Eye (tissue), 1 donor: ENCODE measurements around the gene SRP9.
"Not testable (repeated sequence)": the region's sequence is repeated elsewhere in the genome, so short reads cannot be mapped to it uniquely, and the experiment has no call there.

Source experiments
- DNase-seq: peaks from one replicate; pipeline ENCODE4 v3.0.0-alpha.2; 2015

Gene SRP9

GRCh38 chr1:225778337-225778669 lies 677 bp downstream of the SRP9 start:
- no peak for DNase-seq

DNA sequence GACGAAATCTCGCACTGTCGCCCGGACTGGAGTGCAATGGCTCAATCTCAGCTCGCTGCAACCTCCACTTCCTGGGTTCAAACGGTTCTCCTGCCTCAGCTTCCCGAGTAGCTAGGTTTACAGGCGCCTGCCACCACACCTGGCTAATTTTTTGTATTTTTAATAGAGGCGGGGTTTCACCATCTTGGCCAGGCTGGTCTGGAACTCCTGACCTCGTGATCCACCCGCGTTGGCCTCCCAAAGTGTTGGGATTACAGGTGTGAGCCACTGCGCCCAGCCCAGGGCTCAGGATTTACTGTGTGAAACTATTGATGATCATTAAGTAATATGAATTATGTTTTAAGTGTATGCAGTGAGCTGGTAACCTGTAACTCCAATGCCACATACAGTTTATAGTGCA lies 1.5 kb downstream of the SRP9 start:
- DNase-seq = not testable (repeated sequence)

DNA sequence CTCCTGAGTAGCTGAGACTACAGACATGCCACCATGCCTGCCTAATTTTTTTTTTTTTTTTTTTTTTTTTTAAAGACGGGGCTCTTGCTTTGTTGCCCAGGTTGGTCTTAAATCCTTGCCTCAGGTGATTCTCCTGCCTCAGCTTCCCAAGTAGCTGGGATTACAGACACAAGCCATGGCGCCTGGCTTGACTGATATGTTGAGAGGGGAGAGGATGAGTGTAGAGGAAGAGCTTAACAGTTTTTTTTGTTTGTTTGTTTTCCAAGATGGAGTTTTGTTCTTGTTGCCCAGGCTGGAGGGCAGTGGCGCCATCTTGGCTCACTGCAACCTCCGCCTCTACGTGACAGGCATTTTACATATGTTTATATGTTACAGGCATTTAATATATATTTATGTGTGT lies 2.5 kb downstream of the SRP9 start:
- DNase-seq = no peak

- no peak for DNase-seq
Observed at GRCh38 chr1:225780630-225781029, 3.0 kb downstream of the SRP9 start.

- DNase-seq = not testable (repeated sequence)
Observed at GRCh38 chr1:225789142-225789541, 11.5 kb downstream of the SRP9 start.

DNA sequence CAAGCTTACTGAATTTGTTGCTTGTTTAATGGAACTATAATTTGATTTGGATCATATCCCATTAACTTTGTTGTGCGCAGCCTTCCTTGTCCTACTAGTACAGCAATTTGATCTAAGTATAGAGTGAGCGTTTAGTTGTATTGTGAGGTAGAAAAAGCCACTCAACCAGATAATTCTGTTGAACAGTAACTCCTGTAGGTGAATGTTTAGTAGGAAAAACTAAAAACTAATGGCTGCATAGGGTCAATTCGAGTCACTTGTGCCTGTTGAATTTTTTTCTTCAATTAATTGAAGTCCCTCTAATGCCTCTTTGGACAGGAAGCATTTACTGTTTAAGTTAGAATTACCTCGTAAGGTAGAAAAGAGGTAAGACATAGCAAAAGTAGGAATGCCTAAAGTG lies 17.3 kb downstream of the SRP9 start:
- DNase-seq = no peak

DNA sequence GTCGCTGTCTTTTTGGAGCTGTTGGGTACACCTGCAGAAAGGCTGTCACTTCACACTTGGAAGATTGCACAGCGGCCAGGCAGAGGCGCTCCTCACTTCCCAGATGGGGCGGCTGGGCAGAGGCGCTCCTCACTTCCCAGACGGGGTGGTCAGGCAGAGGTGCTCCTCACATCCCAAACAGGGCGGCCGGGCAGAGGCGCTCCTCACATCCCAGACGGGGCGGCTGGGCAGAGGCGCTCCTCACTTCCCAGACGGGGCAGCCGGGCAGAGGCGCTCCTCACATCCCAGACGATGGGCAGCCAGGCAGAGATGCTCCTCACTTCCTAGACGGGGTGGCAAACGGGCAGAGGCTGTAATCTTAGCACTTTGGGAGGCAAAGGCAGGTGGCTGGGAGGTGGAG lies 18.5 kb downstream of the SRP9 start:
- DNase-seq = not testable (repeated sequence)

GRCh38 chr1:225801146-225801545 lies 23.5 kb downstream of the SRP9 start:
- not testable (repeated sequence) for DNase-seq

DNA sequence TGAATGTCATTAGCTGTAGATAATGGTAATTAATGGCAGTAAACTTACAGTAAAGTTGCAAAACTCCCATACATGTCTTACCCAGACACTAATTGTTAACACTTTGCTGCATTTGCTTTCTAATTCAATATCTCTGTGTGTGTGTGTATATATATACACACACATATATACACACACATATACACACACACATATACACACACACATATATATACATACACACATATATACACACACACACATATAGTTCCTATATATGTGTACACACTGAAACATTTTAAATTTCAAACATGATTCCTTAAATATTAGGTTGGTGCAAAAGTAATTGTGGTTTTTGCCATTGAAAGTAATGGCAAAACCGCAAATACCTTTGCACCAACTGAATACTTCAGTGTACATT lies 28.6 kb downstream of the SRP9 start:
- DNase-seq = no peak

- not testable (repeated sequence) for DNase-seq
Observed at GRCh38 chr1:225806736-225807135, 29.1 kb downstream of the SRP9 start.

DNA sequence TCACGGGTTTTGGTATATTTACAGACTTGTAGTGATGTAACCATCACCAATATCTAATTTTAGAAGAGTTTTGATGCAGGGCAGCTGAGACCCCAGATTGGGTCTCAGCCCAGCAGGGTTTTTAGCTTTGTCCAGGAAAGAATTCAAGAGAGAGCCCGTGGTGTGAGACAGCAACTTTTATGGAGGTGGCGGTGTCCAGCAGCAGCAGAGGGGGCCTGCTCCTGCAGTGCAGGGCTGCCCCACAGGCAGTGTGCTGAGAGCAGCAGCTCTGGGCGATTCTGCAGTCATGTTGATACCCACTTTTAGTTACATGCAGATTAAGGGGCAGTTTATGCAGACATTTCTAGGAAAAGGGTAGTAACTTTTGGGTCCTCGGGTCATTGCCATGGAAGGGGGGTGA lies 30.5 kb downstream of the SRP9 start:
- DNase-seq = no peak

DNA sequence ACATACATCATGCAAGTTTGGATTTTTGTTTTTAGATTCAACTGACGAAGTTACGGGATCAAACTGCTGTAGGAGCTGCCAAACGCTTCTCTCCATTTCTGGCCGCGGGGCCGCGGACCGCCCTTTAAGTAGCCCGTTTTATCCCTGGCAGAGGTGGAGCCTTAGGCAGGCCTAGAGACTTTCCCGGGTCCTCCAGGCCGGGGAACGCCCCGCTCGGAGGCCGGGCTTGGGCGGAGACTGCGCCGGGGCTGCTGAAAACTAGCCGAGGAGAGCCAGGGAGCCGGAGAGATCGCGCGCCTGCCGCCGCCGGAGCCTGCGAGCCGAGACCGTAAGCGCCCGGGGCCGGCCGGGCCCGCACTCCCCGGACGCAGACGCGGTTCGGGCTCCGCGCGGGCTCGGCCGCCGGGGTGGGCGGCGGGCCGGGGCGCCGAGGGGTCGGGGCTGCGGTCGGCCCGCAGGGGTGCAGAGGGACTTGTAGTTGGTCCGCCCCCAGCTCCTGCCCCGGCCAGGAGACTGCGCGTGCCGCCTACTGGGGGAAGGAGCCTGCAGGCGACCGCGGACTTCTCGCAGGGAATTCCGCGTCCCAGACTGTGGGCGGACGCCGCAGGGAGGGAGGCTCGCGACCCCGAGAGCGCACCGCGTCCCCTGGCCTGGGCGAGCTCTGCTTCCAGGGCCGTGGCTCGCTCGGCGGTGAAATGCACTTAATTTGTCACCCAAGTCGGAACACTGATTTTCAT lies 32.4 kb downstream of the SRP9 start, which contains the start of gene EPHX1:
Gene EPHX1, plus strand, starts transcription at position 283 of the 737 bp plus-strand sequence. CDS start 18,606 bp downstream, outside the sequence.
- DNase-seq = peak; percentile 88

GRCh38 chr1:225810579-225811538 lies 33.2 kb downstream of the SRP9 start:
- DNase-seq = peak; percentile 56

- DNase-seq = peak; percentile 41
Observed at GRCh38 chr1:225811622-225812487, 34.2 kb downstream of the SRP9 start.

GRCh38 chr1:225812488-225813213 lies 35.0 kb downstream of the SRP9 start:
- no peak for DNase-seq

- no peak for DNase-seq
Observed at GRCh38 chr1:225813214-225813964, 35.8 kb downstream of the SRP9 start.

GRCh38 chr1:225814381-225814780 lies 36.8 kb downstream of the SRP9 start:
- no peak for DNase-seq

DNA sequence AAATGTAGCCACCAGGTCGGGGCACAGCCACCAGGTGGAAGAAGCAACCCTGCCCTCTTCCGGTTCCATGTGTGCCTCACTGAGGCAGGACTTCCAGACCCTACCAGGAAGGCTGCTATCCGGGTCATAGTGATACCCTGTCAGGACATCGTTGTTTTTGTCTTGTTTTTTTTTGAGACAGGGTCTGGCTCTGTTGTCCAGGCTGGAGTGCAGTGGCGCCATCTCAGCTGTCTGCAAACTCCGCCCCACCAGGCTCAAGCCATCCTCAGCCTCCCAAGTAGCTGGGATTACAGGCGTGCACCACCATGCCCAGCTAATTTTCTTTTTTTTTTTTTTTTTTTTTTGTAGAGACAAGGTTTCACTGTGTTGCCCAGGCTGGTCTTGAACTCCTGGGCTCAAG lies 37.5 kb downstream of the SRP9 start:
- DNase-seq = not testable (repeated sequence)

GRCh38 chr1:225815526-225816178 lies 38.0 kb downstream of the SRP9 start:
- no peak for DNase-seq

- no peak for DNase-seq
Observed at GRCh38 chr1:225816643-225817538, 39.3 kb downstream of the SRP9 start.
